Tibial nerve (tissue), 4 donors: Measurements from ENCODE around the gene INPP5K. TPM values are rescaled to one million over a fixed set of nuclear protein-coding genes. Genes with fewer than 3 reads are reported as not detected.

Experiments used
- DNase-seq, 2 donors: peaks; one replicate each; pipeline ENCODE4 v3.0.0-alpha.2; 2019; ENCODE audit warnings: low spot score in 2 of 2
- H3K27ac ChIP-seq, 4 donors: fragments of 200-600 bp; sonication (generic) in 3 of 4; one replicate each; pipeline ENCODE4 v1.5.1; 2017 to 2019; ENCODE audit warnings: mild to moderate bottlenecking in 1 of 4
- H3K27me3 ChIP-seq, 2 donors: fragments of 200-600 bp; sonication (generic) in 1 of 2; one replicate each; pipeline versions ENCODE4 v1.5.1 to v1.6.0; 2017 to 2019
- H3K36me3 ChIP-seq, 3 donors: fragments of 200-600 bp; sonication (generic); one replicate each; pipeline ENCODE4 v1.5.1; 2018 to 2019
- H3K4me1 ChIP-seq, 4 donors: fragments of 200-600 bp; sonication (generic) in 3 of 4; one replicate each; pipeline ENCODE4 v1.5.1; 2017 to 2019
- H3K4me3 ChIP-seq, 4 donors: fragments of 200-600 bp; sonication (generic) in 3 of 4; one replicate each; pipeline ENCODE4 v1.5.1; 2017 to 2019; ENCODE audit warnings: mild to moderate bottlenecking in 1 of 4, moderate library complexity in 1 of 4
- H3K9me3 ChIP-seq, 4 donors: fragments of 200-600 bp; sonication (generic) in 3 of 4; one replicate each; pipeline ENCODE4 v1.5.1; 2017 to 2019
- EP300 ChIP-seq, 2 donors: sonication (generic); formaldehyde crosslinking; IDR thresholded peaks; one replicate each; pipeline ENCODE4 v1.6.1; 2017; ENCODE audit warnings: antibody characterized with exemption in 2 of 2, mild to moderate bottlenecking in 1 of 2
- POLR2A ChIP-seq, 2 donors: fragments of 450-650 bp; IDR thresholded peaks; one replicate each; pipeline ENCODE4 v1.6.1; 2017; ENCODE audit warnings: antibody characterized with exemption in 2 of 2, mild to moderate bottlenecking in 2 of 2, moderate library complexity in 2 of 2
- WGBS, 2 donors: methylation state at CpG; one replicate each; pipeline ENCODE4 v1.1.5; 2018; 5-methylcytosine and 5-hydroxymethylcytosine counted together
- total RNA-seq, 4 donors: library from RNA; depleted of rRNA; stranded (reverse); fragments of >200 nt; gene quantifications; one replicate each; pipeline ENCODE4 v1.1.0, GENCODE V29; 2016
- TF ChIP-seq, protein P1 (sequence below), 5 experiments: fragments of 200-600 bp in 3 of 5; fragments of 450-650 bp in 2 of 5; sonication (generic) in 3 of 5; IDR thresholded peaks; one replicate each; pipeline ENCODE4 v1.5.1; 2016 to 2019; ENCODE audit warnings: antibody characterized with exemption in 5 of 5, mild to moderate bottlenecking in 3 of 5, moderate library complexity in 2 of 5

Gene INPP5K
- total RNA-seq, 4 donors from 2014 or later, result 67.9 to 110 (median 95.2) TPM

DNA sequence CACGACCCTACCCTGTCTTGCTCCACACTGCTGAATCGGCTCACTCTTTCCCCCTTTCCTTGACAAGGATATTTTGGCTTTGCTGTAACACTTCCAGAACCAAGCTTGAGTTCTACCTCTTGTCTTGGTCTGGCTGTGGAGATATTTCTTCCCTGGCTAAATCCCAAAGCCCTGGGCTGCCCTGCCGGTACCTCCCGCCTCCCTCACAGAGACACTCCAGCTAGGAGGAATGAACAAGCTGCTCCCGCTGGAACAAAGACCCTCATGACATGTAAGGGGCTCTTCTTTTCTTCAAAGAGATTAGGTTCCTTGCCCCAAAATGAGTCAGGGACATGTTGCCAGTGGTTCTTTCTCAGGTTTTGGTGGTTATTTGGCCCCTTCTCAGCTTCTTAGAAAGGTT, 10.8 kb downstream of the INPP5K start:
- Histone ChIP-seq H3K4me1 (peaks cover 0 to 24% (median 15%) of the 10 kb centered on the region in 4 donors), H3K36me3 (peaks cover 0 to 84% (median 6%) of the 10 kb centered on the region in 3 donors), H3K27me3 (no peaks in the 10 kb centered on the region), H3K9me3 (no peaks in the 10 kb centered on the region), H3K27ac (no peak overlapping the region), H3K4me3 (no peak overlapping the region)
- TF ChIP-seq EP300 (IDR thresholded peaks at IDR 0.05) (no peak), POLR2A (IDR thresholded peaks at IDR 0.05) (no peak)
- TF ChIP-seq, protein P1, sequence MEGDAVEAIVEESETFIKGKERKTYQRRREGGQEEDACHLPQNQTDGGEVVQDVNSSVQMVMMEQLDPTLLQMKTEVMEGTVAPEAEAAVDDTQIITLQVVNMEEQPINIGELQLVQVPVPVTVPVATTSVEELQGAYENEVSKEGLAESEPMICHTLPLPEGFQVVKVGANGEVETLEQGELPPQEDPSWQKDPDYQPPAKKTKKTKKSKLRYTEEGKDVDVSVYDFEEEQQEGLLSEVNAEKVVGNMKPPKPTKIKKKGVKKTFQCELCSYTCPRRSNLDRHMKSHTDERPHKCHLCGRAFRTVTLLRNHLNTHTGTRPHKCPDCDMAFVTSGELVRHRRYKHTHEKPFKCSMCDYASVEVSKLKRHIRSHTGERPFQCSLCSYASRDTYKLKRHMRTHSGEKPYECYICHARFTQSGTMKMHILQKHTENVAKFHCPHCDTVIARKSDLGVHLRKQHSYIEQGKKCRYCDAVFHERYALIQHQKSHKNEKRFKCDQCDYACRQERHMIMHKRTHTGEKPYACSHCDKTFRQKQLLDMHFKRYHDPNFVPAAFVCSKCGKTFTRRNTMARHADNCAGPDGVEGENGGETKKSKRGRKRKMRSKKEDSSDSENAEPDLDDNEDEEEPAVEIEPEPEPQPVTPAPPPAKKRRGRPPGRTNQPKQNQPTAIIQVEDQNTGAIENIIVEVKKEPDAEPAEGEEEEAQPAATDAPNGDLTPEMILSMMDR (IDR thresholded peaks at IDR 0.05), result no peak
- DNase-seq, result no peak
- WGBS, 2 donors, result 86 to 93% methylated on average over 5 of the region's 5 CpGs

DNA sequence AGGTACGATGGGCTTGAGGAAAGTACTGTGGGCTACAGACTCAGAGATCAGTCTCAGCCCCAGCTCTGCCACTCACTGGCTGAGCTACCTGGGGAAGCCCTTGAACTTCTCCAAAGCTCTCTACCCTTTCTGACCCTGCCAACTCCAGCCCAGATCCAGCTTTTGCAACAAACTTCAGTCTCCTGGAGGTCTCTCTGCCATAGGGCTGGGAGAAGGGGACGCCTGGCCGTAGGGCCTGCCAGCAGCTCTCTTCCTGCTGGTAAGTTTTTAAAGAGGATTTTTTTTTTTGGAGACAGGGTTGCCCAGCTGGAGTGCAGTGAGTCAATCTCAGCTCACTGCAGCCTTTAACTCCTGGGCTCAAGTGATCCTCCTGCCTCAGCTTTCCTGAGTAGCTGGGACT, 11.5 kb downstream of the INPP5K start:
- WGBS, 2 donors, result 85 to 89% methylated on average over 3 of the region's 3 CpGs
- DNase-seq, result no peak
- peaks cover 0 to 17% (median 8%) of the 10 kb centered on the region in 4 donors for H3K4me1 ChIP-seq
- no peak overlapping the region for H3K27ac ChIP-seq
- no peaks in the 10 kb centered on the region for H3K27me3 ChIP-seq
- no peaks in the 10 kb centered on the region for H3K9me3 ChIP-seq
- no peak for TF ChIP-seq POLR2A (IDR thresholded peaks at IDR 0.05)
- TF ChIP-seq EP300 (IDR thresholded peaks at IDR 0.05), result no peak
- TF ChIP-seq, protein P1 (IDR thresholded peaks at IDR 0.05), result no peak
- no peak overlapping the region for H3K4me3 ChIP-seq
- H3K36me3 ChIP-seq, result peaks cover 0 to 90% (median 6%) of the 10 kb centered on the region in 3 donors

DNA sequence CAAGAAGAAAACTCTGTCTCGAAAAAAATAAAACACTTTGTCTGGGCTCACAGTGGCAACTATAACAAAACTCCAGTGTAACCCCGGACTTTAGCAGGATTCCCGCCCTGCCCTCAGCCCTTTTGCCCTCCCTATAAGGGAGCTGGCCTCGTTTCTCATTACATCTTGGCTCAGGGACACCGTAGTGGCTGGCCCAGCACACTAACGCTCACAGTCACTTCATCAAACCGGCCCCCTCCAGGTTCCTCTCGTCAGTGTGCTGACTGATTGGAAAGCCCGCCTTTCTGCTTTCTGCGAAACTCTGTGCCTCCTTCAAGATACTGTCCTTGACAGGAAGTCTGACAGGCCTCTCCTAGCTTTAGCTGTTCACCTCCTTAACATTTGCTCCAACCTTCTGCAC, 12.7 kb downstream of the INPP5K start:
- Histone ChIP-seq H3K36me3 (peaks cover 0 to 93% (median 6%) of the 10 kb centered on the region in 3 donors), H3K9me3 (no peaks in the 10 kb centered on the region), H3K27ac (no peak overlapping the region), H3K4me1 (peaks cover 0 to 5% (median 0%) of the 10 kb centered on the region in 4 donors), H3K27me3 (no peaks in the 10 kb centered on the region), H3K4me3 (no peak overlapping the region)
- 73 to 74% methylated on average over 10 of the region's 10 CpGs for WGBS, 2 donors
- DNase-seq, result no peak
- no peak for TF ChIP-seq POLR2A (IDR thresholded peaks at IDR 0.05)
- TF ChIP-seq EP300 (IDR thresholded peaks at IDR 0.05), result no peak
- TF ChIP-seq, protein P1 (IDR thresholded peaks at IDR 0.05), result no peak

DNA sequence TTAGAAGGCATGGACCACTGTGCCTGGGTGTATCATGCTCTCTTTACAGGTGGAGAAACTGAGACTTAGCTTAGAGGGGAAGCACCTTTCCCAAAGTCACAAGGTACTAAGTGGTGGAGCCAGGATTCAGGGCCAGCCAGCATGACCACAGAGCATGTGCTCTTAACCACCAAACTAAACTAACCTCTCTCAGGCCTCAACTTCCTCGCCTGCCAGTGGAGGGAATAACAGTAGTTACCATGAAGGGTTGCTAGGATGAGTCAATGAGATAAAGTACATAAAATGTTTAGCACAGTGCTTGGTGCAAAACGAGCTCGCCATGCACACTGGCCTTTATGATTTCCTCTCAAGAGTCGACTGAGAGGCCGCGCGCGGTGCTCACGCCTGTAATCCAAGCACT, 17.5 kb downstream of the INPP5K start:
- Histone ChIP-seq H3K27me3 (no peaks in the 10 kb centered on the region), H3K9me3 (no peaks in the 10 kb centered on the region), H3K4me3 (no peak overlapping the region), H3K4me1 (peaks cover 0 to 27% (median 6%) of the 10 kb centered on the region in 4 donors), H3K36me3 (peaks cover 0 to 88% (median 0%) of the 10 kb centered on the region in 3 donors), H3K27ac (no peak overlapping the region)
- 79 to 81% methylated on average over 9 of the region's 9 CpGs for WGBS, 2 donors
- no peak for DNase-seq
- TF ChIP-seq EP300 (IDR thresholded peaks at IDR 0.05) (no peak), POLR2A (IDR thresholded peaks at IDR 0.05) (no peak)
- TF ChIP-seq, protein P1 (IDR thresholded peaks at IDR 0.05), result no peak

DNA sequence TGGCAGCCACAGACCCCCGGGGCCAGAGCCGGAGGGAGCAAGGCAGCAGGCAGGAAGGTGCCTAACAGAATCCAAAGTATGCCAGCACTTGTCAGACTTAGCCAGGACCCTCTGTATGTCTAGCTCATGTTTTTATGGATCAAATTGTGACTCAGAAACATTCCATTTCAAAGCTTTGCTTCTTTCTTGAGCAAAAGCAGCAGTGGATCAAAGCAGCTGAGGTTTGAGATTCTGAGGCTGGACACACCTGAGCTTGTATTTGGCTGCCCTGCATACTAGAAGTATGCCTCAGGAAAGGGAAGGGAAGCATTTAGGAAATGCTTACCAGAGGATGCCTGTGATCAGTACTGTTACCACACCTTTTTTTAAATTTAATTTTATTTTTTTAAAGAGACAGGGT, 18.2 kb downstream of the INPP5K start:
- Histone ChIP-seq H3K27ac (no peak overlapping the region), H3K36me3 (peaks cover 0 to 81% (median 0%) of the 10 kb centered on the region in 3 donors), H3K27me3 (no peaks in the 10 kb centered on the region), H3K4me1 (peaks cover 0 to 33% (median 12%) of the 10 kb centered on the region in 4 donors), H3K9me3 (no peaks in the 10 kb centered on the region), H3K4me3 (no peak overlapping the region)
- no peak for DNase-seq
- 60 to 75% methylated on average over 2 of the region's 2 CpGs for WGBS, 2 donors
- TF ChIP-seq POLR2A (IDR thresholded peaks at IDR 0.05) (no peak), EP300 (IDR thresholded peaks at IDR 0.05) (no peak)
- TF ChIP-seq, protein P1 (IDR thresholded peaks at IDR 0.05), result no peak
